IMR-90 (cell line): ENCODE data around the gene NOL4L. TPM values are rescaled to one million over a fixed set of nuclear protein-coding genes. Genes with fewer than 3 reads are reported as not detected.

Source experiments
- ATAC-seq: fragments of 200-7000 bp; cut with Tn5 transposase; 2 replicates; pipeline ENCODE4 v1.9.1; 2020; ENCODE audit warnings: low read depth, mild to moderate bottlenecking, moderate library complexity
- BruUV-seq: library from RNA; stranded (reverse); fragments of 400-500 nt; replicated peaks from 2 replicates; lab custom pipeline; 2021; lab: Mats Ljungman, UMichigan
- CTCF ChIA-PET: fragments of 300-600 bp; formaldehyde crosslinking; extraction: SDS; loops from one replicate; lab custom pipeline; 2021; ENCODE audit warnings: antibody characterized with exemption; lab: Yijun Ruan, JAX
- POLR2A ChIA-PET: fragments of 300-600 bp; sonication (Branson Sonifier 250); formaldehyde crosslinking; loops from one replicate; lab custom pipeline; 2022; ENCODE audit warnings: antibody characterized with exemption; ENCODE audit not compliant: unreplicated experiment; lab: Charles Lee
- DNase-seq: peaks from one replicate; pipeline ENCODE4 v3.0.0; 2013
- H2AFZ ChIP-seq: replicated peaks from 2 replicates; pipeline ENCODE3; 2013; ENCODE audit warnings: low read length, mild to moderate bottlenecking; ENCODE audit not compliant: poor library complexity
- H2AK5ac ChIP-seq: 2 replicates; pipeline ENCODE4 v1.6.1; 2013; ENCODE audit warnings: low read depth, low read length, inconsistent platforms
- H2AK9ac ChIP-seq: replicated peaks from 2 replicates; pipeline ENCODE3; 2013; ENCODE audit warnings: mild to moderate bottlenecking, low read depth, low read length, moderate library complexity; ENCODE audit not compliant: poor library complexity
- H2BK120ac ChIP-seq: 2 replicates; pipeline ENCODE4 v1.6.1; 2013; ENCODE audit warnings: low read depth, low read length, inconsistent platforms
- H2BK15ac ChIP-seq: 3 replicates; pipeline ENCODE4 v1.6.1; 2013; ENCODE audit warnings: low read depth, low read length, inconsistent platforms
- H2BK20ac ChIP-seq: 2 replicates; pipeline ENCODE4 v1.6.1; 2013; ENCODE audit warnings: low read depth, mild to moderate bottlenecking, inconsistent platforms, low read length, moderate library complexity
- H2BK5ac ChIP-seq: 2 replicates; pipeline ENCODE4 v1.6.1; 2013; ENCODE audit warnings: mild to moderate bottlenecking, low read depth, low read length, inconsistent platforms; ENCODE audit not compliant: poor library complexity, severe bottlenecking
- H3K14ac ChIP-seq: replicated peaks from 2 replicates; pipeline ENCODE4 v1.6.1; 2013; ENCODE audit warnings: low read depth, low read length, inconsistent platforms
- H3K18ac ChIP-seq: 2 replicates; pipeline ENCODE4 v1.6.1; 2013; ENCODE audit warnings: low read depth, low read length, control low read depth
- H3K23ac ChIP-seq: 2 replicates; pipeline ENCODE4 v1.6.1; 2013; ENCODE audit warnings: low read depth, low read length, inconsistent platforms
- H3K27ac ChIP-seq: 2 replicates; pipeline ENCODE4 v1.5.1; 2013; ENCODE audit warnings: mild to moderate bottlenecking, control low read depth, low read length; ENCODE audit not compliant: insufficient read depth
- H3K27me3 ChIP-seq: 2 replicates; pipeline ENCODE4 v1.6.1; 2013; ENCODE audit warnings: low read length; ENCODE audit not compliant: control insufficient read depth, insufficient read depth
- H3K36me3 ChIP-seq: 2 replicates; pipeline ENCODE4 v1.6.1; 2013; ENCODE audit warnings: low read length, mixed read lengths; ENCODE audit not compliant: control insufficient read depth, insufficient read depth
- H3K4ac ChIP-seq: 2 replicates; pipeline ENCODE4 v1.6.1; 2013; ENCODE audit warnings: low read depth, low read length, inconsistent platforms
- H3K4me1 ChIP-seq: 2 replicates; pipeline ENCODE4 v1.6.1; 2013; ENCODE audit warnings: low read length, mixed read lengths; ENCODE audit not compliant: control insufficient read depth, insufficient read depth
- H3K4me2 ChIP-seq: 2 replicates; pipeline ENCODE4 v1.6.1; 2013; ENCODE audit warnings: low read depth, mild to moderate bottlenecking, control low read depth, low read length, moderate library complexity
- H3K4me3 ChIP-seq: 2 replicates; pipeline ENCODE4 v1.5.1; 2013; ENCODE audit warnings: low read depth, mild to moderate bottlenecking, control low read depth, low read length, moderate library complexity; ENCODE audit not compliant: insufficient read depth
- H3K56ac ChIP-seq: 2 replicates; pipeline ENCODE4 v1.6.1; 2013; ENCODE audit warnings: low read length, inconsistent platforms; ENCODE audit not compliant: insufficient read depth; ENCODE audit errors: extremely low read depth
- H3K79me1 ChIP-seq, 2 experiments: 2 replicates each; pipeline ENCODE4 v1.6.1; 2013; ENCODE audit warnings: low read length in 2 of 2, inconsistent platforms in 1 of 2, low read depth in 1 of 2
- H3K9ac ChIP-seq: 2 replicates; pipeline ENCODE4 v1.6.1; 2013; ENCODE audit warnings: low read depth, low read length, control low read depth
- H3K9me1 ChIP-seq: 2 replicates; pipeline ENCODE4 v1.6.1; 2013; ENCODE audit warnings: low read length, inconsistent platforms; ENCODE audit not compliant: insufficient read depth
- H3K9me3 ChIP-seq: 2 replicates; pipeline ENCODE4 v1.6.1; 2013; ENCODE audit warnings: low read length; ENCODE audit not compliant: control insufficient read depth, insufficient read depth
- H4K20me1 ChIP-seq: 2 replicates; pipeline ENCODE4 v1.6.1; 2013; ENCODE audit warnings: low read length, inconsistent platforms; ENCODE audit not compliant: insufficient read depth
- H4K5ac ChIP-seq: 2 replicates; pipeline ENCODE4 v1.6.1; 2013; ENCODE audit warnings: mild to moderate bottlenecking, low read depth, low read length, control low read depth
- H4K8ac ChIP-seq, 2 experiments: 2 replicates each; pipeline ENCODE4 v1.6.1; 2013; ENCODE audit warnings: low read depth in 2 of 2, low read length in 2 of 2, control low read depth in 1 of 2, inconsistent platforms in 1 of 2
- H4K91ac ChIP-seq: 2 replicates; pipeline ENCODE4 v1.6.1; 2013; ENCODE audit warnings: low read depth, low read length, inconsistent platforms; ENCODE audit not compliant: insufficient read depth
- CEBPB ChIP-seq: IDR thresholded peaks from 2 replicates; pipeline ENCODE4 v1.6.1; 2012; ENCODE audit warnings: low read depth, low read length, improper control_type of control experiment
- CHD1 ChIP-seq: IDR thresholded peaks from 2 replicates; pipeline ENCODE4 v1.6.1; 2012; ENCODE audit warnings: low read depth, low read length, improper control_type of control experiment
- CTCF ChIP-seq: conservative IDR thresholded peaks from 2 replicates; pipeline ENCODE4 v1.5.1; 2012; ENCODE audit warnings: mild to moderate bottlenecking, low read depth, low read length, improper control_type of control experiment
- MAFK ChIP-seq: IDR thresholded peaks from 2 replicates; pipeline ENCODE4 v1.6.1; 2012; ENCODE audit warnings: low read depth, low read length, improper control_type of control experiment
- POLR2A ChIP-seq: IDR thresholded peaks from 2 replicates; pipeline ENCODE4 v1.6.1; 2012; ENCODE audit warnings: mild to moderate bottlenecking, low read depth, low read length
- RAD21 ChIP-seq: IDR thresholded peaks from 2 replicates; pipeline ENCODE4 v1.6.1; 2012; ENCODE audit warnings: low read length, improper control_type of control experiment
- RCOR1 ChIP-seq: IDR thresholded peaks from 2 replicates; pipeline ENCODE4 v1.6.1; 2012; ENCODE audit warnings: mild to moderate bottlenecking, low read length, improper control_type of control experiment; ENCODE audit not compliant: insufficient replicate concordance
- RFX5 ChIP-seq: IDR thresholded peaks from 2 replicates; pipeline ENCODE4 v1.8.0; 2012; ENCODE audit warnings: low read depth, mild to moderate bottlenecking, low read length, moderate library complexity
- SMC3 ChIP-seq: fragments of 150-350 bp; IDR thresholded peaks from 2 replicates; pipeline ENCODE4 v1.6.1; 2016; ENCODE audit warnings: low read depth, mild to moderate bottlenecking, antibody characterized with exemption, low read length, moderate library complexity
- WGBS, 2 experiments: methylation state at CpG; one replicate each; pipeline versions ENCODE4 v1.1.5 to v1.1.7; 2013; ENCODE audit warnings: missing lambda C conversion rate in 2 of 2; ENCODE audit not compliant: insufficient read length in 1 of 2; ENCODE audit errors: extremely low coverage in 2 of 2; 5-methylcytosine and 5-hydroxymethylcytosine counted together
- dilution Hi-C: fragments of 300-500 bp; cut with HindIII; formaldehyde crosslinking; loops from one replicate; pipeline ENCODE4 v1.14.3; 2018; ENCODE audit warnings: low sequenced_read_pairs; ENCODE audit not compliant: unreplicated experiment
- in situ Hi-C: fragments of 300-500 bp; cut with MboI; formaldehyde crosslinking; loops from 3 replicates; pipeline ENCODE4 v1.14.3; 2019; ENCODE audit warnings: low sequenced_read_pairs, inconsistent platforms, mixed read lengths
- intact Hi-C: fragments of 100-400 bp; cut with micrococcal nuclease; formaldehyde crosslinking; loops from 2 replicates; pipeline ENCODE4 v1.10.0; 2022
- polyA plus RNA-seq, 3 experiments: library from polyadenylated mRNA; depleted of rRNA; stranded (reverse); fragments of >200 nt; gene quantifications; 2 replicates each; pipeline ENCODE4 v1.2.3, GENCODE V29; 2012; ENCODE audit warnings: low replicate concordance in 1 of 3
- total RNA-seq: library from RNA; depleted of rRNA; stranded (reverse); fragments of >200 nt; gene quantifications from 2 replicates; pipeline ENCODE4 v1.2.3, GENCODE V29; 2012; rRNA removed

The NOL4L gene
- total and polyA plus RNA-seq, 2 of the 4 experiments (the other 2 are of a cell fraction), result 4.7 to 13.3 TPM

- no peak overlapping the region for H2BK15ac ChIP-seq
- no peak for ATAC-seq
- no peak overlapping the region for H4K91ac ChIP-seq
- H2AK5ac ChIP-seq, result no peak overlapping the region
- H2BK20ac ChIP-seq, result no peak overlapping the region
- H2AFZ ChIP-seq, result no peak overlapping the region
- no peak for TF ChIP-seq RCOR1
- TF ChIP-seq CEBPB, result no peak
- no peak for TF ChIP-seq CTCF
- no peak for TF ChIP-seq MAFK
- no peak for TF ChIP-seq RFX5
- no peak for TF ChIP-seq SMC3
- no peak for TF ChIP-seq POLR2A
- TF ChIP-seq CHD1, result no peak
- TF ChIP-seq RAD21, result no peak
- H3K27ac ChIP-seq, result no peak overlapping the region
- H4K8ac ChIP-seq, result no peak overlapping the region
- no peak overlapping the region for H3K4me3 ChIP-seq
- H3K4ac ChIP-seq, result no peak overlapping the region
- H4K5ac ChIP-seq, result no peak overlapping the region
- peaks cover 6% of the 10 kb centered on the region for H3K4me1 ChIP-seq
- intact Hi-C loops, result loop anchor here (5.0 kb wide), 1 partner anchor 33 kb away; no protein-coding TSS in a partner anchor
- no peak overlapping the region for H2BK120ac ChIP-seq
- ChIA-PET POLR2A (no interaction called here), CTCF (interaction anchor here (0.9 kb wide), 1 partner anchor 9 kb away, joined by 3 read pairs; no protein-coding TSS in a partner anchor)
- H2AK9ac ChIP-seq, result no peak overlapping the region
- in situ Hi-C loops, result no loop called here
- dilution Hi-C loops, result no loop called here
- H3K36me3 ChIP-seq, result peaks cover 7% of the 10 kb centered on the region
- H2BK5ac ChIP-seq, result no peak overlapping the region
- H3K18ac ChIP-seq, result no peak overlapping the region
- WGBS, 2 experiments, result no CpG with 5 or more reads among the region's 3 CpGs
- no peak overlapping the region for H3K9ac ChIP-seq
- DNase-seq, result no peak
- H3K9me3 ChIP-seq, result no peaks in the 10 kb centered on the region
- H3K27me3 ChIP-seq, result no peaks in the 10 kb centered on the region
- H3K79me1 ChIP-seq, result peaks cover 21 to 64% of the 10 kb centered on the region in 2 experiments
- H3K4me2 ChIP-seq, result no peak overlapping the region
- no peak overlapping the region for H3K56ac ChIP-seq
- peaks cover 51% of the 10 kb centered on the region for H4K20me1 ChIP-seq
- H3K9me1 ChIP-seq, result peaks cover 15% of the 10 kb centered on the region; the same call in 1 of the 2 replicates
- no peak overlapping the region for H3K14ac ChIP-seq
- BruUV-seq, result no TSS peak
- H3K23ac ChIP-seq, result no peak overlapping the region
These were observed 190.1 kb downstream of the NOL4L start for GRCh38 chr20:32395066-32395465.

Other genes with a start within 250 kb of the NOL4L start
- 29.9 and 33.3 TPM in 2 replicates for gene ASXL1, start 227.0 kb downstream of the NOL4L start, total RNA-seq
- gene ASXL1, start 227.0 kb downstream of the NOL4L start, polyA plus RNA-seq (2012; rRNA removed), result 35.2 and 37.1 TPM in 2 replicates
- not detected in 2 replicates for gene C20orf203, start 88.6 kb upstream of the NOL4L start, total RNA-seq
- gene C20orf203, start 88.6 kb upstream of the NOL4L start, polyA plus RNA-seq (2012; rRNA removed), result 0.10 TPM in 1 of 2 replicates, not detected in the other
- gene COMMD7, start 158.1 kb upstream of the NOL4L start, total RNA-seq, result 46.9 and 51.8 TPM in 2 replicates
- 62.0 and 67.5 TPM in 2 replicates for gene COMMD7, start 158.1 kb upstream of the NOL4L start, polyA plus RNA-seq (2012; rRNA removed)
- gene DNMT3B, start 177.1 kb upstream of the NOL4L start, total RNA-seq, result 1.3 and 1.4 TPM in 2 replicates
- 1.9 TPM in 2 replicates for gene DNMT3B, start 177.1 kb upstream of the NOL4L start, polyA plus RNA-seq (2012; rRNA removed)
- 82.6 and 205 TPM in 2 replicates for gene MAPRE1, start 234.6 kb upstream of the NOL4L start, total RNA-seq
- gene MAPRE1, start 234.6 kb upstream of the NOL4L start, polyA plus RNA-seq (2012; rRNA removed), result 87.8 and 107 TPM in 2 replicates